HepG2 (cell line): ENCODE data around the gene SERHL2.
"Not testable (repeated sequence)": the region's sequence is repeated elsewhere in the genome, so short reads cannot be mapped to it uniquely, and the experiment has no call there.

Experiments
- EZH2 ChIP-seq: conservative IDR thresholded peaks from 2 replicates; pipeline ENCODE4 v1.6.1; 2012; ENCODE audit warnings: mild to moderate bottlenecking, low read depth, low read length, moderate library complexity
- FOXA1 ChIP-seq, 2 experiments: fragments of 450-650 bp in 1 of 2; sonication (generic) in 1 of 2; formaldehyde crosslinking in 1 of 2; IDR thresholded peaks; 2 replicates each; pipeline versions ENCODE4 v1.4.0 to v1.6.1; 2016 to 2020; ENCODE audit warnings: missing genetic modification reagents in 1 of 2
- ZMYM4 ChIP-seq: sonication (generic); formaldehyde crosslinking; IDR thresholded peaks from 2 replicates; pipeline ENCODE4 v1.8.1; 2023; ENCODE audit warnings: mild to moderate bottlenecking, missing genetic modification reagents
- TF ChIP-seq, protein P1 (sequence below): sonication (generic); formaldehyde crosslinking; IDR thresholded peaks from 2 replicates; pipeline ENCODE4 v1.5.0; 2020; ENCODE audit warnings: mild to moderate bottlenecking, missing genetic modification reagents, moderate library complexity
- TF ChIP-seq, protein P2 (sequence below): sonication (generic); formaldehyde crosslinking; IDR thresholded peaks from 2 replicates; pipeline ENCODE4 v1.4.0; 2020; ENCODE audit warnings: low read depth, mild to moderate bottlenecking, missing genetic modification reagents

DNA sequence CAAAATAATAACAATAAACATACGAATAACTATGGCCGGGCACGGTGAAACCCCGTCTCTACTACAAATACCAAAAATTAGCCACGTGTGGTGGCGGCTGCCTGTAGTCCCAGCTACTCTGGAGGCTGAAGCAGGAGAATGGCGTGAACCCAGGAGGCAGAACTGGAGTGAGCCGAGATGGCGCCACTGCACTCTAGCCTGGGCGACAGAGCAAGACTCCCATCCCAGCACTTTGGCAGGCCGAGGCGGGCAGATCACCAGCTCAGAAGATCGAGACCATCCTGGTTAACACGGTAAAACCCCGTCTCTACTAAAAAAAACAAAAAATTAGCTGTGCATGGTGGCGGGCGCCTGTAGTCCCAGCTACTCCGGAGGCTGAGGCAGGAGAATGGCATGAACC, 17.1 kb upstream of the SERHL2 start:
- TF ChIP-seq, protein P1, sequence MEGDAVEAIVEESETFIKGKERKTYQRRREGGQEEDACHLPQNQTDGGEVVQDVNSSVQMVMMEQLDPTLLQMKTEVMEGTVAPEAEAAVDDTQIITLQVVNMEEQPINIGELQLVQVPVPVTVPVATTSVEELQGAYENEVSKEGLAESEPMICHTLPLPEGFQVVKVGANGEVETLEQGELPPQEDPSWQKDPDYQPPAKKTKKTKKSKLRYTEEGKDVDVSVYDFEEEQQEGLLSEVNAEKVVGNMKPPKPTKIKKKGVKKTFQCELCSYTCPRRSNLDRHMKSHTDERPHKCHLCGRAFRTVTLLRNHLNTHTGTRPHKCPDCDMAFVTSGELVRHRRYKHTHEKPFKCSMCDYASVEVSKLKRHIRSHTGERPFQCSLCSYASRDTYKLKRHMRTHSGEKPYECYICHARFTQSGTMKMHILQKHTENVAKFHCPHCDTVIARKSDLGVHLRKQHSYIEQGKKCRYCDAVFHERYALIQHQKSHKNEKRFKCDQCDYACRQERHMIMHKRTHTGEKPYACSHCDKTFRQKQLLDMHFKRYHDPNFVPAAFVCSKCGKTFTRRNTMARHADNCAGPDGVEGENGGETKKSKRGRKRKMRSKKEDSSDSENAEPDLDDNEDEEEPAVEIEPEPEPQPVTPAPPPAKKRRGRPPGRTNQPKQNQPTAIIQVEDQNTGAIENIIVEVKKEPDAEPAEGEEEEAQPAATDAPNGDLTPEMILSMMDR (CRISPR knock-in tag) = not testable (repeated sequence)
- TF ChIP-seq EZH2; ZMYM4 (CRISPR knock-in tag); FOXA1 (IDR thresholded peaks at IDR 0.05); FOXA1 (CRISPR knock-in tag; IDR thresholded peaks at IDR 0.05): not testable (repeated sequence)
- TF ChIP-seq, protein P2, sequence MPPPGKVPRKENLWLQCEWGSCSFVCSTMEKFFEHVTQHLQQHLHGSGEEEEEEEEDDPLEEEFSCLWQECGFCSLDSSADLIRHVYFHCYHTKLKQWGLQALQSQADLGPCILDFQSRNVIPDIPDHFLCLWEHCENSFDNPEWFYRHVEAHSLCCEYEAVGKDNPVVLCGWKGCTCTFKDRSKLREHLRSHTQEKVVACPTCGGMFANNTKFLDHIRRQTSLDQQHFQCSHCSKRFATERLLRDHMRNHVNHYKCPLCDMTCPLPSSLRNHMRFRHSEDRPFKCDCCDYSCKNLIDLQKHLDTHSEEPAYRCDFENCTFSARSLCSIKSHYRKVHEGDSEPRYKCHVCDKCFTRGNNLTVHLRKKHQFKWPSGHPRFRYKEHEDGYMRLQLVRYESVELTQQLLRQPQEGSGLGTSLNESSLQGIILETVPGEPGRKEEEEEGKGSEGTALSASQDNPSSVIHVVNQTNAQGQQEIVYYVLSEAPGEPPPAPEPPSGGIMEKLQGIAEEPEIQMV (CRISPR knock-in tag) = not testable (repeated sequence)
